HG02588 (cell line): ENCODE data around the gene RTL10.
"Not testable (repeated sequence)": the region's sequence is repeated elsewhere in the genome, so short reads cannot be mapped to it uniquely, and the experiment has no call there.

Experiments
- ATAC-seq: cut with Tn5 transposase; IDR thresholded peaks from one replicate; pipeline ENCODE4 v1.9.1; 2021; ENCODE audit warnings: mild to moderate bottlenecking, moderate library complexity; ENCODE audit not compliant: unreplicated experiment

Gene RTL10

DNA sequence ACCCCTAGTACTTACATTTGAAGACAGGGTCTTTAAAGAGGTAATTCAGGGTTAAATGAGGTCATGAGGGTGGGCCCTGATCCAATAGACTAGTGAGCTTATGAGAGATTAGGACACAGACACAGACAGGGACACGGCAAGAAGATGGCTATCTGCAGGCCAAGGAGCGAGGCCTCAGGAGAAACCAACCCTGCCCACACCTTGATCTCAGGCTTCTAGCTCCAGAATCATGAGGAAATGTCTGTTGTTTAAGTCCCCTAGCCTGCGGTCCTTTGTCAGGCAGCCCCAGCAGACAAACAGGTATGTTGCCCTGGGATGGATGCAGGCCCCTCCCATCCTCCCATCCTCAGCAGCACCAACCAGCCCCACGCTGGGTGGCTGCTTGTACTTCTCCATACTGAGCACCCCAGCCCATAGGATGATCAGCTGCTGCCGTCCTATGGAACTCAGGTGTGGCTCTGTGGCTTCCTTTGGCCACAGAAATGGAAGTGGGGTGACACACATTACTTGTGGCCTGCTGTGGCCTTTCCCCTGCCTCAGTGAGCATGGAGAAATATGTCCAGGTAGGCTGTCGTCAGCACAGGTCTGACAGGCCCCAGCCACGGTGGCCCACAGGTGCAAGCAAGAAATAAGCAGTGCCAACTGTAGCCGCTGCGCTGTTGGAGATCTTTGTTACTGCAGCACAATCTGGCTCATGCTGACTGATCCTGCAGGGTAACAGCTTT is 7.9 kb downstream of the RTL10 start:
- no peak for ATAC-seq

- no peak for ATAC-seq
These were observed 9.5 kb downstream of the RTL10 start for GRCh38 chr22:19845054-19845722.

DNA sequence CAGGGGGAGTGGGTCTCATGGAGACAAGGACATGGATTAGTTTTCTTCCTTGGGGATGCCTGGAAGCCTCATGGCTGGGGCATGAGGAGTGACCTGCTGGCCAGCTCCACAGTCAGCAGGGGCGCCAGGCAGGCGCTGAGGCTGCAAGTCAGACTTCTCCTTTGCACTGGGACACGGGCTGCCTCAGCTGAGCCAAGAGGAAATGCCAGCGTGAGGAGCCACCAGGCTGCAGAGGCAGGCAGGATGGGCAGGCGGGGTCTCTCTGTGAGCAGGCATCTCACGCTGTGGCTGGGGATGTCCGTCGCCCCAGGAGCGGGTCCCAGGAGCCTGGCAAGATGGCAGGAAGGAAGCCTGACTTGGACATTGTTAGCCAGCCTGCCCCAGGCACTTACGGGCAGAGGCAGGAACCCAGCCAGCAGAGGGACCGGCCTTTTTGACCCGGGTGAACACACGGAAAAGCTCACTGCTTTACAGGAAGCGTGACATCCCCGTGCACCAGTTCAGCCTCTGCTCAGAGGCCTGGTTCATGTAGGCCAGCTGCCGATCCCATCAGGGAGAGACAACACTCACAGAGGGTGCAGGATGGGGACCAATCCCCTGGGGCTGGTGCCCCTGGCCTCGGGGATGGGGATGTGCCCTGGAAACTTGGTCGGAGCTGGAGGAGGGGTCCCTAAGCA is 10.2 kb downstream of the RTL10 start:
- ATAC-seq = no peak

GRCh38 chr22:19843857-19844376 is 10.8 kb downstream of the RTL10 start:
- ATAC-seq = no peak

DNA sequence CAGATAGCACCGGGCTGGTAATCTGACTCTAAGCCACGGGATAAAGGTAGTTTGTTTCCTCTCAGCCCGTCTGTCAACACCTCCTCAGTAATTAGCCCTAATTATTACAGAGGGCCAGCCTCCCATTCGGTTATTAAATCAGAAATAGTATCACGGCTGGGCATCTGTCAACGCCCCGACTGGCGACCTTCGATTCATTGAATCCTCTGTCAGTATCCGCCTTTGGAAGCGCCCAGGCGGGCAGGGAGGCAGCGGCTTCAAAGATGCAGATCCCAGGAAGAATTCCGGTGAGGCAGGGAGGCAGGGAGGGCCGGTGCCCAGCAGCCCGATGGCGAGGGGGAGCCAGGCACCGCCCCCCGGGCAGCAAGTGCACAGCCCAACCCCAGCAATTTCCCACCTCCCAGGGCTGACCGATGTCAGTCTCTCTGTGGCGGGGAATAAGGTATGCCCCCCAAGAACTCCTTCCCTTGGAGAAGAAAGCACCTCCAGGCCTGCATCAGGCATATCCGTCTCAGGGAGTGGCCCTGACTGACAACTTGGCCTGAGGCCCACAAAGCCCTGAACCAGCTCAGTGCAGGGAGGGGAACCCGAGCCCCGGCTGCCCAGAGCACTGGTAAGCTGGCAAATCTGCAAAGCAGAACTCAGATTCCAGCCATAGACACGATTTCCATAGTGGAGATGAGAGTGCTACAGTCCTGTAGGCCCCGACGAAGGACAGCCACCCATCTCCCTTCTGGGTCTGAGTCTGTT is 11.4 kb downstream of the RTL10 start:
- ATAC-seq = no peak

- no peak for ATAC-seq
These were observed 12.1 kb downstream of the RTL10 start for GRCh38 chr22:19842393-19843106.

GRCh38 chr22:19841641-19842392 is 12.9 kb downstream of the RTL10 start:
- ATAC-seq = no peak

- ATAC-seq = no peak
These were observed 13.6 kb downstream of the RTL10 start for GRCh38 chr22:19840955-19841640.

GRCh38 chr22:19840059-19840458 is 14.6 kb downstream of the RTL10 start:
- no peak for ATAC-seq

GRCh38 chr22:19837915-19838314 is 16.8 kb downstream of the RTL10 start:
- ATAC-seq = no peak

GRCh38 chr22:19836512-19836911 is 18.2 kb downstream of the RTL10 start:
- ATAC-seq = no peak

GRCh38 chr22:19834599-19834998 is 20.1 kb downstream of the RTL10 start:
- ATAC-seq = no peak

DNA sequence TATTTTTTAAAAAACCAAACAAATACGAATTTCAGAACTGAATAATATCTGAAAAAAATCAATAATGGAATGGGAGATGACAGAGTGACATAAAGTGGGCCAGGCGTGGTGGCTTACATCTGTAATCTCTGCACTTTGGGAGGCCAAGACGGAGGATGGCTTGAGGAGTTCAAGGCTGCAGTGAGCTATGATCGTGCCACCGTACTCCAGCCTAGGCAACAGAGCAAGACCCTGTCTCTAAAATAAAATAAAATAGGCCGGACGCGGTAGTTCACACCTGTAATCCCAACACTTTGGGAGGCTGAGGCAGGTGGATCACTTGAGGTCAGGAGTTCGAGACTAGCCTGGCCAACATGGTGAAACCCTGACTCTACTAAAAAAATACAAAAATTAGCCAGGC is 21.3 kb downstream of the RTL10 start:
- ATAC-seq = not testable (repeated sequence)

- no peak for ATAC-seq
These were observed 22.1 kb downstream of the RTL10 start for GRCh38 chr22:19832476-19833108.

GRCh38 chr22:19831979-19832378 is 22.7 kb downstream of the RTL10 start:
- ATAC-seq = not testable (repeated sequence)

- no peak for ATAC-seq
These were observed 23.7 kb downstream of the RTL10 start for GRCh38 chr22:19831016-19831415.

- ATAC-seq = no peak
These were observed 26.7 kb downstream of the RTL10 start for GRCh38 chr22:19828035-19828401.

- no peak for ATAC-seq
These were observed 27.2 kb downstream of the RTL10 start for GRCh38 chr22:19827341-19828034.
